HG02943 (cell line): ENCODE data around the gene PRKCB.

Source experiments
- ATAC-seq: cut with Tn5 transposase; IDR thresholded peaks from one replicate; pipeline ENCODE4 v1.9.1; 2021; ENCODE audit warnings: mild to moderate bottlenecking, low read depth, moderate library complexity; ENCODE audit not compliant: unreplicated experiment

Gene PRKCB

GRCh38 chr16:23960081-23960885 lies 124.5 kb downstream of the PRKCB start:
- no peak for ATAC-seq

- ATAC-seq, result no peak
Measured at GRCh38 chr16:23962001-23962400, 126.2 kb downstream of the PRKCB start.

GRCh38 chr16:23964136-23964535 lies 128.4 kb downstream of the PRKCB start:
- ATAC-seq, result no peak

GRCh38 chr16:23965137-23965733 lies 129.5 kb downstream of the PRKCB start:
- ATAC-seq, result no peak

- no peak for ATAC-seq
Measured at GRCh38 chr16:23966597-23967394, 131.0 kb downstream of the PRKCB start.

GRCh38 chr16:23967775-23968174 lies 132.0 kb downstream of the PRKCB start:
- ATAC-seq, result no peak

GRCh38 chr16:23968176-23968575 lies 132.4 kb downstream of the PRKCB start:
- no peak for ATAC-seq

GRCh38 chr16:23969468-23970297 lies 133.9 kb downstream of the PRKCB start:
- no peak for ATAC-seq

GRCh38 chr16:23974223-23974622 lies 138.4 kb downstream of the PRKCB start:
- ATAC-seq, result no peak

- ATAC-seq, result no peak
Measured at GRCh38 chr16:23975293-23975692, 139.5 kb downstream of the PRKCB start.

GRCh38 chr16:23976091-23976490 lies 140.3 kb downstream of the PRKCB start:
- ATAC-seq, result no peak

GRCh38 chr16:23976524-23976923 lies 140.7 kb downstream of the PRKCB start:
- ATAC-seq, result no peak

GRCh38 chr16:23979441-23979840 lies 143.7 kb downstream of the PRKCB start:
- ATAC-seq, result no peak

- ATAC-seq, result no peak
Measured at GRCh38 chr16:23979982-23980381, 144.2 kb downstream of the PRKCB start.

GRCh38 chr16:23981429-23982399 lies 145.9 kb downstream of the PRKCB start:
- no peak for ATAC-seq

- ATAC-seq, result no peak
Measured at GRCh38 chr16:23986455-23986854, 150.7 kb downstream of the PRKCB start.

GRCh38 chr16:23987443-23987842 lies 151.7 kb downstream of the PRKCB start:
- no peak for ATAC-seq

- ATAC-seq, result no peak
Measured at GRCh38 chr16:23990507-23990906, 154.7 kb downstream of the PRKCB start.

- no peak for ATAC-seq
Measured at GRCh38 chr16:23991066-23991465, 155.3 kb downstream of the PRKCB start.
